HAP-1 (cell line): ENCODE results near the gene ZEB2.
A peak's percentile ranks its signal among the peaks of the same experiment; 100 is the strongest.

ENCODE experiments used
- DNase-seq, 2 experiments: peaks; one replicate each; pipeline ENCODE4 v3.0.0-alpha.2; 2016 to 2020; ENCODE audit warnings: low spot score in 2 of 2
- H3K27me3 ChIP-seq: fragments of 250-450 bp; sonication (Bioruptor Pico); 2 replicates; pipeline ENCODE4 v1.5.1; 2020; ENCODE audit warnings: low read depth, mild to moderate bottlenecking, moderate library complexity
- H3K36me3 ChIP-seq: fragments of 250-450 bp; sonication (Bioruptor Pico); replicated peaks from 2 replicates; pipeline ENCODE4 v1.5.1; 2020; ENCODE audit warnings: mild to moderate bottlenecking
- H3K4me1 ChIP-seq: fragments of 250-450 bp; sonication (Bioruptor Pico); 2 replicates; pipeline ENCODE4 v1.5.1; 2020; ENCODE audit warnings: mild to moderate bottlenecking
- H3K4me3 ChIP-seq: fragments of 250-450 bp; sonication (Bioruptor Pico); 2 replicates; pipeline ENCODE4 v1.5.1; 2020; ENCODE audit warnings: mild to moderate bottlenecking, moderate library complexity
- H3K9me3 ChIP-seq: fragments of 250-450 bp; sonication (Bioruptor Pico); 2 replicates; pipeline ENCODE4 v1.5.1; 2020; ENCODE audit warnings: mild to moderate bottlenecking, moderate library complexity
- in situ Hi-C: fragments of 300-500 bp; cut with MboI; formaldehyde crosslinking; loops from 3 replicates; pipeline ENCODE4 v1.14.3; 2020; ENCODE audit warnings: low sequenced_read_pairs, inconsistent platforms, mixed read lengths

The ZEB2 gene

GRCh38 chr2:144507441-144508171 lies 12.3 kb downstream of the ZEB2 start:
- H3K9me3 ChIP-seq, result no peaks in the 10 kb centered on the region
- peaks cover 95% of the 10 kb centered on the region for H3K4me1 ChIP-seq
- no peak overlapping the region for H3K4me3 ChIP-seq
- DNase-seq, result no peak
- no peaks in the 10 kb centered on the region for H3K36me3 ChIP-seq
- in situ Hi-C loops, result no loop called here
- no peaks in the 10 kb centered on the region for H3K27me3 ChIP-seq

DNA sequence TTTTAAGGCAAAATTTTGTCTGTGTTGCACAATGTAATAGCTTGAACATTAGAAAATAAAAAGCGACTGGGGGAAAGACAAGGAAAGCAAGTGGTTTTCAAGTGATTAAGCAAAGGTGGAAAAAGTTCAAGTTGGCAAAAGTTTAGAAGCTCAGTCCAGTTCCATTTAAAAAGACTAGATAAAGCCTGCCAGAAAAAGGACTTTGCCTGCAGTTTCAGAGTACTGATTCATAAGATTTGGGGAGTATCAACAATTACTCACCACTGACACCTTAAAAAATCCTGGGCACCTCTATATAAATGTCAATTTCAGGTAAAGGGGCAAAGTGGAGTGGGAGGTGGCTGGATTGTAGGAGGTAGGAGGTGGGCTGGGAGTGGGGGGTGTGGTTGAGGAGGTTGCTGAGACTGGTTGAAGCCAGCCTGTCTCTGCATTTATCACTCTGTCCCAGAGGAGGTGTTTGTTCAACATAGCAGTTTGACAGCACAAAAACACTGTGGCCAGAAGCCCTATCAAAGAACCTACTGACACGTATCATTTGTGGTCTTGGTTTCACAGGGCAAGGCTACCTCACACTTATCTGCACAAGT lies 14.6 kb downstream of the ZEB2 start:
- H3K27me3 ChIP-seq, result no peaks in the 10 kb centered on the region
- H3K36me3 ChIP-seq, result 0 out of 2 replicates have a peak, but pooled peaks cover 3% of the 10 kb centered on the region
- in situ Hi-C loops, result no loop called here
- H3K4me1 ChIP-seq, result peaks cover 77% of the 10 kb centered on the region
- no peaks in the 10 kb centered on the region for H3K9me3 ChIP-seq
- H3K4me3 ChIP-seq, result no peak overlapping the region
- DNase-seq, result peak in 1 of 2 experiments; percentile 53

- in situ Hi-C loops, result no loop called here
- H3K9me3 ChIP-seq, result no peaks in the 10 kb centered on the region
- H3K4me3 ChIP-seq, result no peak overlapping the region
- H3K27me3 ChIP-seq, result no peaks in the 10 kb centered on the region
- peaks cover 66% of the 10 kb centered on the region for H3K4me1 ChIP-seq
- no peak for DNase-seq
- peaks cover 3% of the 10 kb centered on the region; the same call in 1 of the 2 replicates for H3K36me3 ChIP-seq
Measured at GRCh38 chr2:144504218-144504641, 15.7 kb downstream of the ZEB2 start.

DNA sequence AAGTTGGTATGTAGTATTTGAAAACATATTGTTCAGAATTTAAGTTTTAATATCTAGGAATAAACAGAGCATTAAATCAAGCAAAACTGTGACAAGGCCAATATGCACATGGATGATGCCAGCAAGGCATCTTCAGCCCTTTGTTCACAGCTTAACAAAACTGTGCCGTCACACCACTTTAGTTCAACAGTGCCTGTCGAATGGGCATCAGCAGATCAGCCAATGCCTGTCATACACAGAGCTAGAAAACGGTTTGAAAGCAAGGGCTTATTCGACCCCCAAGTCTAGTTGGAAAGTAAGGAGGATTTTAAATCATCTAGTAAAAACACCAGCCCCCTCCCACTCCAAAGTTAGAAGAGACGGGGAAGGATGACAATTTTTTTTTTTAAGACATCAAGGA lies 16.7 kb downstream of the ZEB2 start:
- Histone ChIP-seq H3K9me3 (no peaks in the 10 kb centered on the region), H3K36me3 (peaks cover 3% of the 10 kb centered on the region; the same call in 1 of the 2 replicates), H3K4me3 (no peak overlapping the region), H3K4me1 (peaks cover 56% of the 10 kb centered on the region), H3K27me3 (no peaks in the 10 kb centered on the region)
- DNase-seq, result no peak
- in situ Hi-C loops, result no loop called here

DNA sequence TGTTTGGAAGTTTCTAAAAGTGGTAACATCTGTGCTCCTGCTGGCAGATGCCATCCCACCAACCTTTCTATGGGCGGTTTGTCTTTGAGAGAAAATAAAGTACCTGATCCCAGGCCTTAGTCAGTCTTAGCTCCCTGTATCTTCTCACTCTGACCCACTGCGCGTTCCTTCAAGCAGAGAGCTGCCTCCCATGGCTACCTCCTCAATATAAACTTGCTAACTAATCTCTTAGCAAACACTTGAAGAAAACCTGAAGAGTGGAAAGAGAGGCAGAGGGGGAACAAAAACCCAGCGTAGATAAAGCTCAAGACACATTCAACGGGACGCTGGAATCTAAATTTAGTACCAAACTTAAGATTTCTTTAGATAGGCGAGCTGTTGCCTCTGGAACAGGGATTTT lies 17.6 kb downstream of the ZEB2 start:
- in situ Hi-C loops, result no loop called here
- no peak overlapping the region for H3K4me3 ChIP-seq
- no peak for DNase-seq
- no peaks in the 10 kb centered on the region for H3K9me3 ChIP-seq
- H3K27me3 ChIP-seq, result no peaks in the 10 kb centered on the region
- H3K36me3 ChIP-seq, result peaks cover 3% of the 10 kb centered on the region; the same call in 1 of the 2 replicates
- peaks cover 47% of the 10 kb centered on the region for H3K4me1 ChIP-seq

DNA sequence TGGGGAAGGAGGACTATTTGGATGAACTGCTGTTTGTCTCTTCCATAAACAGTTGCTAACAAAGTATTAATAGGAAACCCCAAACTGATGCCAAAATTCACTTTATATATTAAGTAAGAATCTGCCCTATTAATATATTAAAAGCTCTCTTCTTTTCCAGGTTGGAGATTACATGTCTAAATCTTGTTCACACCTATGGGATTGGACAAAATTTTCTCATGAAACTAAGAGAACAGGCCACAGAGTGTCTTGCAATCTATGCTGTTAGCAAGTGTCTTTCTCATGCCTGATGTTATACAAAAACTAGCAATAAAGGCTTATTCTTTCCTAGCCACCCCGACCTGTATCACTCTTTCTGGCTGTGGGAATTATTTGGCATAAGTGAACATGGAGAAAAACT lies 18.3 kb downstream of the ZEB2 start:
- no peaks in the 10 kb centered on the region for H3K27me3 ChIP-seq
- no peak overlapping the region for H3K4me3 ChIP-seq
- in situ Hi-C loops, result no loop called here
- H3K4me1 ChIP-seq, result peaks cover 40% of the 10 kb centered on the region
- no peaks in the 10 kb centered on the region for H3K9me3 ChIP-seq
- DNase-seq, result no peak
- peaks cover 3% of the 10 kb centered on the region; the same call in 1 of the 2 replicates for H3K36me3 ChIP-seq

- no peak overlapping the region for H3K4me3 ChIP-seq
- peaks cover 34% of the 10 kb centered on the region for H3K4me1 ChIP-seq
- DNase-seq, result no peak
- in situ Hi-C loops, result no loop called here
- H3K9me3 ChIP-seq, result no peaks in the 10 kb centered on the region
- H3K36me3 ChIP-seq, result peaks cover 3% of the 10 kb centered on the region; the same call in 1 of the 2 replicates
- no peaks in the 10 kb centered on the region for H3K27me3 ChIP-seq
Measured at GRCh38 chr2:144501118-144501517, 18.8 kb downstream of the ZEB2 start.

DNA sequence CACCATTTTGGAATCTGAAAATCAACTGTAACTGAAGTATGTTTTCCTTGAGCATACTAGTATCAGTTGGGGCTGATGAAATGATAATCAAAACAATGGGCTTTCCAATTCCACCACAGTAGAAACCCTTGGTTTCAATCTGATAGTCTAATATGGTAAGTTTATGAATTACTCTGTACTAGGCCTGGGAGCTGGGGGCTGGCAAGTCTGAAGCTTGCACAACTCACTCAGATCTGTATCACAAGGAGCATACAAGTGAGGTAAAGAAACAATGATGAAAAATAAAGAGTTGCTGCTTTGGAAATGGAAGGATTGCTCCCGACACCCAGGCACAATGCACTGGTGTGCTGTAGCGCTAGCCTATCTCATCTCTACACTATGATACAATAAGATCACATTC lies 19.4 kb downstream of the ZEB2 start:
- in situ Hi-C loops, result no loop called here
- Histone ChIP-seq H3K4me3 (no peak overlapping the region), H3K9me3 (no peaks in the 10 kb centered on the region), H3K4me1 (peaks cover 29% of the 10 kb centered on the region), H3K36me3 (peaks cover 3% of the 10 kb centered on the region; the same call in 1 of the 2 replicates), H3K27me3 (no peaks in the 10 kb centered on the region)
- DNase-seq, result no peak

DNA sequence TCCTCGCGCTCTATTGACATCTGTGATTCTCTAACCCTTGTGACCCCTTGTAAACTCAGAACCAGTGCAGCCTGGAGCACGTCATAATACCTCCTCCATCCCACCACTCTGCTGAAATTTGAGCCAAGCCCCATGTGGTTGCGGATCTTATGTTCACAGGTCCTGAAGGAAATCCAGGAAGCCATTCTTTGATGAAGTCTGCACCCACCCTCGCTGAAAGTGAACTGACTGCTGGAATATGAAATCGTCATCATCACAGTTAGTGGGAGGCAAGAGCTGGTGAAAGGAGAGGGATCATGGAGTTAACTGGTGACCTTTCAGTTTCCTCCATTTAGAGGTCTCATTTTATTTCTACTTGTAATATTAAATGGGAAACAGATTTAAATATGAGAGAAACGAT lies 21.6 kb downstream of the ZEB2 start:
- Histone ChIP-seq H3K36me3 (peaks cover 3% of the 10 kb centered on the region; the same call in 1 of the 2 replicates), H3K4me1 (peaks cover 8% of the 10 kb centered on the region)
- in situ Hi-C loops, result no loop called here

GRCh38 chr2:144496977-144497598 lies 22.8 kb downstream of the ZEB2 start:
- H3K9me3 ChIP-seq, result no peaks in the 10 kb centered on the region
- in situ Hi-C loops, result no loop called here
- peaks cover 3% of the 10 kb centered on the region; the same call in 1 of the 2 replicates for H3K36me3 ChIP-seq

More for the DNA sequence above, 21.6 kb downstream of the ZEB2 start:
- Histone ChIP-seq H3K4me3 (no peak overlapping the region), H3K9me3 (no peaks in the 10 kb centered on the region), H3K27me3 (no peaks in the 10 kb centered on the region)
- DNase-seq, result no peak

DNA sequence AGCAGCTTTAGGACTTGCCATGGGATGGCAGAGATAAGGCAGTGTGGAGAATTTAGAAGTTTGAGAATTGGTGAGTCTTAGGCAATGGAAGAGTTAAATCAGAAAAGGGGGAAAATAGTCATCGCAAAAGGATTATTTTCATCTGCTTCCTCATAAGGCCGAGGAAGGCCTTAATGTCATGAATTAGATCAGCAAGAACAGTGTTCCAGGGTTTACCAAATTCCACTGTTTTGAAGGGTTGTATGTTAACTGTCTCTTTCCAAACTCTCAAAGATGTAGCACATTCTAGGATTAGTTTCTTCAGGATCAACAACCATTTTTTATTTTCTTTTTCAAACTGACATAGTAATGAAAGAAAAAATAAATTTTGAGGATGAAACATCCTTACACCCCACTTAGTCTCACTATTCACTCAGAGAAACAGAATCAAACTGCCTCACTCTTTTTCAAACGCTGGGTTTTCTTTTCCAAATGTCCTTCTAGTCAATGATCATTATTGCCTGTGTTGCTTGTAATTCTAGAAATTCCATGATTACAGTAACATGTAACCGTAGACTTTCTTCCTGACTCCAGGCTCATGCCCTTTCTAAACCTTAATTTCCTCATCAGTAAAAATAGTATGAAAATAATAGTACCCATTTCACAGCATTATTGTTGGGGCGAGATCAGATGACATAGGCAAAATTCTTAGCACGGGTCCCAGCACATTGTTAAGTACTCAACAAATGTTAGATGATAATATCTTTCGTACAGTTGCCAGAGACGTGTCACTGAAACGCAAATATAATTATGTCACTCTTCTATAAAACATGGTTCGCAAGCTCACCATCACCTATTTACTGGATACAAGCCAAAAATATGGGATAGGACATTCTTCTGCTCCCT lies 23.6 kb downstream of the ZEB2 start:
- no peaks in the 10 kb centered on the region for H3K9me3 ChIP-seq
- DNase-seq, result no peak
- H3K27me3 ChIP-seq, result no peaks in the 10 kb centered on the region
- in situ Hi-C loops, result no loop called here
- no peak overlapping the region for H3K4me3 ChIP-seq
- H3K4me1 ChIP-seq, result no peaks in the 10 kb centered on the region
- H3K36me3 ChIP-seq, result no peaks in the 10 kb centered on the region; the same call in 1 of the 2 replicates

More at GRCh38 chr2:144496977-144497598, 22.8 kb downstream of the ZEB2 start:
- Histone ChIP-seq H3K4me3 (no peak overlapping the region), H3K4me1 (no peaks in the 10 kb centered on the region), H3K27me3 (no peaks in the 10 kb centered on the region)
- DNase-seq, result no peak

- H3K27me3 ChIP-seq, result no peaks in the 10 kb centered on the region
- no peaks in the 10 kb centered on the region for H3K4me1 ChIP-seq
- H3K4me3 ChIP-seq, result no peak overlapping the region
- in situ Hi-C loops, result no loop called here
- no peaks in the 10 kb centered on the region for H3K9me3 ChIP-seq
- no peak for DNase-seq
- H3K36me3 ChIP-seq, result no peaks in the 10 kb centered on the region; the same call in 1 of the 2 replicates
Measured at GRCh38 chr2:144495227-144496091, 24.5 kb downstream of the ZEB2 start.
